ENCODE data around the gene KLHL29.

Gene KLHL29

DNA sequence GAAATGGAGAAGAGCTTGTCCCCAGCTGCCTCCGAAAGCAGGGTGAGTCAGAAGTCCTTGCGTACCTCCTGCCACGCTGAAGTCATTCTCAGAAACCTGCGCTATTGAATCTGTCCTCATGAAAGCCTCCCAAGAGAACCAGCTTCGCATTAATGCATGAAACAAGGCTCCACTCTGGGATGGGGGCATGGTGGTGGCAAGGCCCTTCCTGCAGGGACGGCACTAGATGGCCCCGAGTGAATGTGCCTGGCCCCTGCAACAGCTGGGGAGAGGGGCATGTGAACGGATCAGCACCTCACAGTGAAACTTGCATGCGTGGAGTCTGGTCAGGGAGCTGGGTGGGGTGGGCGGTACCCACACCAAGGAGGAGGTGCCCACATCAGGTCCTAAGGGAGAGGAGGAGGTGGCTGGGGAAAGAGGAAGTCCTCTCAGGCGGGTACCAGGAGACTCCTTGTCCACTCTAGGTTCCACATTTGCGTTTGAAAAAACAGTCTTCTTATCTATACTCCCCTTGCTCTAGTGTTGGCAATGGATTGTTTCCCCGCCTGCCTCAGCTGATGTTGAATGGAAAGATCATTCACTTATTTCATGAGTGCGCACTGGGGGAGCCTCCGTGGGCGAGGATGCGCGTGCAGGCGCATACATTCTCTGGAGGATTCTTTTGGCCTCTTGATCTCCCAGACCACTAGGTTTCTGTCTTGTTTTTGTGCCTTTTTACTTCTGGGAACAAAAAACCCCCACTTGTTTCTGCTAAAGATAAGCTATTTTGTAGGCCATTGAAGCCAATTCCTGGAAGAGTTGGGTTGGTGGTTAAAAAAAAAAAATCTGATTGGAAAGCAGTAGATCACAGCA, 104.7 kb downstream of the KLHL29 start:
- Histone ChIP-seq H3K27me3 (ENCODE audit: control insufficient read depth, insufficient read depth, low read length) (no peaks in the 10 kb centered on the region), H3K36me3 (ENCODE audit: control insufficient read depth, insufficient read depth, low read length) (no peaks in the 10 kb centered on the region), H3K9ac (ENCODE audit: low read length) (no peak overlapping the region), H3K4me3 (ENCODE audit: low read length) (no peak overlapping the region), H3K27ac (ENCODE audit: low read depth, low read length) (no peak overlapping the region), H3K4me1 (ENCODE audit: control insufficient read depth, insufficient read depth, low read length) (peaks cover 5% of the 10 kb centered on the region)

- no peak overlapping the region for H3K9ac ChIP-seq (ENCODE audit: low read length)
- H3K4me1 ChIP-seq (ENCODE audit: control insufficient read depth, insufficient read depth, low read length) = peaks cover 3% of the 10 kb centered on the region
- H3K4me3 ChIP-seq (ENCODE audit: low read length) = no peak overlapping the region
- no peak overlapping the region for H3K27ac ChIP-seq (ENCODE audit: low read depth, low read length)
- H3K36me3 ChIP-seq (ENCODE audit: control insufficient read depth, insufficient read depth, low read length) = no peaks in the 10 kb centered on the region
- no peaks in the 10 kb centered on the region for H3K27me3 ChIP-seq (ENCODE audit: control insufficient read depth, insufficient read depth, low read length)
These were observed 106.8 kb downstream of the KLHL29 start for GRCh38 chr2:23491591-23492336.

DNA sequence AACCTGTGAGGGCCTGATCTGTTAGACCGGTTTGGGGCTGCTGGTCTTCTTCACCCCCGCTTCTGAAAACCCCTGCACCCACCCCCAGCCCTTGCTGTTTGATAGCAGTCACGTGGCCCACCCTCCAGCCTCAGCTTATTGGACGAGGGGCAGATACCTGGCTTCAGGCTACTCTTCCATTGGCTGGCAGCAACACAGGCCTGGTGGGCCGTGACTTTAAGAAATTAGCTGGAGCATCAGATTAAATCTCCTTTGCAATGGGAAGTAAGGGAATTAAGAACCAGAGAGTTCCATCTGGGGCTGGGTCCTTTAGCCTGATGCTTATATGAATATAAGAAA, 107.3 kb downstream of the KLHL29 start:
- H3K27ac ChIP-seq (ENCODE audit: low read depth, low read length) = no peak overlapping the region
- no peak overlapping the region for H3K4me3 ChIP-seq (ENCODE audit: low read length)
- no peaks in the 10 kb centered on the region for H3K27me3 ChIP-seq (ENCODE audit: control insufficient read depth, insufficient read depth, low read length)
- no peaks in the 10 kb centered on the region for H3K4me1 ChIP-seq (ENCODE audit: control insufficient read depth, insufficient read depth, low read length)
- H3K36me3 ChIP-seq (ENCODE audit: control insufficient read depth, insufficient read depth, low read length) = no peaks in the 10 kb centered on the region
- H3K9ac ChIP-seq (ENCODE audit: low read length) = no peak overlapping the region

DNA sequence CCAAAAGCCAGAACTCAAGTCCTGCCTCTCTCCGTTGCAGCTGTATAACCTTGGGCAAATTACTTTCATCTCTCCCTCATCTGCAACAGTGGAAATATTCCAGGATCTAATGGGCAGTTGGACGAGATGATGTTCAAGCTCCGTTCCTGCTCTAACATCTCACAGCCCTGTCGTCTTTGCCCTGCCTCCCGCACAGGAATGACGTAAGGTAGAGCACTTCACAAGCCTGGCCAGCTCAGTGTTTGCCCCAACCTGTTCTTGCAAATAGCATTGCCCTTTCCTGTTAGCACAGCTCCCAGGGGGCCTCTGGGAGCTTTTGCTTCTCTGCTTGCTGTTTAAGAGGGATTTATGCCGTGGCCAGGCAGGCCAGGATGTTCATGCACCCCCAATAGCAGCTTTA, 107.9 kb downstream of the KLHL29 start:
- H3K36me3 ChIP-seq (ENCODE audit: control insufficient read depth, insufficient read depth, low read length) = no peaks in the 10 kb centered on the region
- H3K27me3 ChIP-seq (ENCODE audit: control insufficient read depth, insufficient read depth, low read length) = no peaks in the 10 kb centered on the region
- H3K4me1 ChIP-seq (ENCODE audit: control insufficient read depth, insufficient read depth, low read length) = no peaks in the 10 kb centered on the region
- no peak overlapping the region for H3K27ac ChIP-seq (ENCODE audit: low read depth, low read length)
- no peak overlapping the region for H3K4me3 ChIP-seq (ENCODE audit: low read length)
- H3K9ac ChIP-seq (ENCODE audit: low read length) = no peak overlapping the region

DNA sequence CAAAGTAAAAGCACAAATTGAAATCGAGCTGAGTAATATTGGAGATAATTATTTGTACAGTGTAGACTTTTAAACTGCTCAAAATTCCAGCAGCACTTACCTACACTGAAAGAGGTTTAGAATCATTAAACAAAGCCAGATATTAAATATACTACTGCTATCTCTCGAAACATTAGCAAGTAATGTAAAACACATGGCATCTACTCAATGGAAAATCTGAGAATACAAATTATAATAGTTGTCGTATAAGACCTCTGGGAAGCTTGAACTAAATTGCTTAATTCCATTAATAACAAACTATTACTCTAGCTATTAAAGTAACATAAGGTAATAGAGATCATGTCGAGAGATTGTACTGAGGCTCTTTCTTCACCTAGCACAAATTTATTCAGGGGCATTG, 108.9 kb downstream of the KLHL29 start:
- Histone ChIP-seq H3K4me3 (ENCODE audit: low read length) (no peak overlapping the region), H3K4me1 (ENCODE audit: control insufficient read depth, insufficient read depth, low read length) (no peaks in the 10 kb centered on the region), H3K36me3 (ENCODE audit: control insufficient read depth, insufficient read depth, low read length) (no peaks in the 10 kb centered on the region), H3K27me3 (ENCODE audit: control insufficient read depth, insufficient read depth, low read length) (no peaks in the 10 kb centered on the region), H3K27ac (ENCODE audit: low read depth, low read length) (no peak overlapping the region), H3K9ac (ENCODE audit: low read length) (no peak overlapping the region)

- Histone ChIP-seq H3K27ac (ENCODE audit: low read depth, low read length) (no peak overlapping the region), H3K4me3 (ENCODE audit: low read length) (no peak overlapping the region), H3K27me3 (ENCODE audit: control insufficient read depth, insufficient read depth, low read length) (no peaks in the 10 kb centered on the region), H3K36me3 (ENCODE audit: control insufficient read depth, insufficient read depth, low read length) (no peaks in the 10 kb centered on the region), H3K9ac (ENCODE audit: low read length) (no peak overlapping the region), H3K4me1 (ENCODE audit: control insufficient read depth, insufficient read depth, low read length) (no peaks in the 10 kb centered on the region)
These were observed 109.3 kb downstream of the KLHL29 start for GRCh38 chr2:23494286-23494685.

- Histone ChIP-seq H3K27me3 (ENCODE audit: control insufficient read depth, insufficient read depth, low read length) (no peaks in the 10 kb centered on the region), H3K9ac (ENCODE audit: low read length) (no peak overlapping the region), H3K4me3 (ENCODE audit: low read length) (no peak overlapping the region), H3K27ac (ENCODE audit: low read depth, low read length) (no peak overlapping the region), H3K36me3 (ENCODE audit: control insufficient read depth, insufficient read depth, low read length) (no peaks in the 10 kb centered on the region), H3K4me1 (ENCODE audit: control insufficient read depth, insufficient read depth, low read length) (no peaks in the 10 kb centered on the region)
These were observed 110.7 kb downstream of the KLHL29 start for GRCh38 chr2:23495661-23496114.

- H3K9ac ChIP-seq (ENCODE audit: low read length) = no peak overlapping the region
- H3K4me3 ChIP-seq (ENCODE audit: low read length) = no peak overlapping the region
- H3K36me3 ChIP-seq (ENCODE audit: control insufficient read depth, insufficient read depth, low read length) = no peaks in the 10 kb centered on the region
- H3K27ac ChIP-seq (ENCODE audit: low read depth, low read length) = no peak overlapping the region
- H3K4me1 ChIP-seq (ENCODE audit: control insufficient read depth, insufficient read depth, low read length) = no peaks in the 10 kb centered on the region
- H3K27me3 ChIP-seq (ENCODE audit: control insufficient read depth, insufficient read depth, low read length) = no peaks in the 10 kb centered on the region
These were observed 111.5 kb downstream of the KLHL29 start for GRCh38 chr2:23496456-23496855.

DNA sequence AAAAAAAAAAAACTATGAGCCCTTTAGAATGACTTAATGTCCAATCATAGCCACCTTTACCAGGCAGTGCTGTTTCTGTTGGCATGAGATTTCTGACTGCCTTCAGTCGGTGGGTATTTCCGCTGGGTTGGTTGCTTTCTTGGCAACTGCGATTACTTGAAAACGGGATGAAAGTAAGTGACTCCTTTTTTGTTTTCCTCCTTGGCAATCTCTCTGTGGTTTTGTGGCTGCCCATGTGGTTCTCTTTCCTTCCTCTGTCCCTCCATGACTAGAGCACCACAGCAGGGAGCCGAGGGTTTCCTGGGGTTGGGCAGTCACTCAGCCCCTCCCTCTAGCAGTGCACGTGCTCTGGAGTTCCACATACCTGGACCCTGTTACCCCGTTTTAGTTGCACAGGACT, 112.1 kb downstream of the KLHL29 start:
- no peaks in the 10 kb centered on the region for H3K27me3 ChIP-seq (ENCODE audit: control insufficient read depth, insufficient read depth, low read length)
- H3K36me3 ChIP-seq (ENCODE audit: control insufficient read depth, insufficient read depth, low read length) = no peaks in the 10 kb centered on the region
- H3K9ac ChIP-seq (ENCODE audit: low read length) = no peak overlapping the region
- no peak overlapping the region for H3K27ac ChIP-seq (ENCODE audit: low read depth, low read length)
- no peaks in the 10 kb centered on the region for H3K4me1 ChIP-seq (ENCODE audit: control insufficient read depth, insufficient read depth, low read length)
- no peak overlapping the region for H3K4me3 ChIP-seq (ENCODE audit: low read length)

DNA sequence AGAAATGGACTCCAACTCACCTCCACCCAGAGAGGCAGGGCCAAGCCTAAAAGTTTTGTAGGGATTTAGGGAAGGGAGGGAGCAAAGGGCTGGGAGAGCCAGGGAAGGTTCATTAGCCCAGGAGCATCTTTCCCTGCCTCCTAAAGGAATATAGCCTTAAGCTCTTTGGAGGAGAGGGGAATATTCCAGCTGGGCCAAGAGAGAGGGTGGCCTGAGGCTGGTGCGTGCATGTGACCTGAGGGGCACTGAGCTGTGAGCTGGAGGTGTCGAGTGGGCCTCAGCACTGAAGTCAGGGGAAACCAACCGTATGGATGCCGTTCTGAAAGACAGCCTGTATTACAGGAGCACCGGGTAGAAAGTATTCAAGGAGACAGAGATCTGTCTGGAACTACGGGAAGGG, 112.6 kb downstream of the KLHL29 start:
- no peaks in the 10 kb centered on the region for H3K27me3 ChIP-seq (ENCODE audit: control insufficient read depth, insufficient read depth, low read length)
- no peak overlapping the region for H3K9ac ChIP-seq (ENCODE audit: low read length)
- no peak overlapping the region for H3K4me3 ChIP-seq (ENCODE audit: low read length)
- H3K4me1 ChIP-seq (ENCODE audit: control insufficient read depth, insufficient read depth, low read length) = no peaks in the 10 kb centered on the region
- no peak overlapping the region for H3K27ac ChIP-seq (ENCODE audit: low read depth, low read length)
- no peaks in the 10 kb centered on the region for H3K36me3 ChIP-seq (ENCODE audit: control insufficient read depth, insufficient read depth, low read length)

GRCh38 chr2:23498943-23499342, 114.0 kb downstream of the KLHL29 start:
- H3K27me3 ChIP-seq (ENCODE audit: control insufficient read depth, insufficient read depth, low read length) = no peaks in the 10 kb centered on the region
- no peaks in the 10 kb centered on the region for H3K36me3 ChIP-seq (ENCODE audit: control insufficient read depth, insufficient read depth, low read length)
- no peak overlapping the region for H3K9ac ChIP-seq (ENCODE audit: low read length)
- H3K4me1 ChIP-seq (ENCODE audit: control insufficient read depth, insufficient read depth, low read length) = peaks cover 2% of the 10 kb centered on the region
- no peak overlapping the region for H3K27ac ChIP-seq (ENCODE audit: low read depth, low read length)
- no peak overlapping the region for H3K4me3 ChIP-seq (ENCODE audit: low read length)

DNA sequence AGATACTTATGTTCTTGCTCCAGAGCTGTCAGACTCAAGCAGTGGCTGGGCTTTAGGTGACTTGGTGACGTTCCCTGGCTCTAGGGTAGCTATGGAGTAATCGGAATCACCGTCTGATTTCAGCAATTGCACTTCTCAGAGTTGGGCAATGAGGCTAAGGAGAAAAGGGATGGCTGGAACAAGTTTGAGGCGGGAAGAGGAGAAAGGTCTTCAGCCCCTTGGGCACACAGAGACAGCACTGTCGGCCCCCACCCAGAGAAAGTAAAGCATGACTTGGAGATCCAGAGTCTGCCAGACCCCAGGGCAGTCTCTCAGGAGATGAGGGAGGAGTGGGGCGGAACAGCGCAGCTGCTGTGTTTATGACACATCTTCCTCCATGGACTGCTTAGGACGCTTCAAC, 114.5 kb downstream of the KLHL29 start:
- no peak overlapping the region for H3K27ac ChIP-seq (ENCODE audit: low read depth, low read length)
- H3K9ac ChIP-seq (ENCODE audit: low read length) = no peak overlapping the region
- H3K4me3 ChIP-seq (ENCODE audit: low read length) = no peak overlapping the region
- peaks cover 2% of the 10 kb centered on the region for H3K4me1 ChIP-seq (ENCODE audit: control insufficient read depth, insufficient read depth, low read length)
- no peaks in the 10 kb centered on the region for H3K36me3 ChIP-seq (ENCODE audit: control insufficient read depth, insufficient read depth, low read length)
- H3K27me3 ChIP-seq (ENCODE audit: control insufficient read depth, insufficient read depth, low read length) = no peaks in the 10 kb centered on the region

DNA sequence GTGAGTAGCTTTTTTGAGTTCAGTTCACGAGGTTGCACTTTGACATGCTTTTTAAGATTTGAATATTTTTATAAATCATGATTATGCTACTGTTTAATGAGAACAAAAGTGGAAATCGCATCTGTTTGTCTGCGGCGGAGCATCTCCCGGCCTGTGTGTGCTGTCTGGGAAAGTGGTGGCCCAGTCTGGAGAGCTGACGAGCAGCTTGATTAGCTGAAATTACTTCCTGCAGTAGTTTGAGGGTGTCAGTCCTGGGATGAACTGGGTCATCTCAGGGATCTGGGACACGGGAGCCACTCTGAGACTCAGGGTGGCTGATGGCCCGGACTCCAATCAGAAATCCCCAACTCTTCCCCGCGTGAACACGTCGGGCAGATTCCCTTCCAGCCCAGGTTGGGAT, 115.9 kb downstream of the KLHL29 start:
- no peak overlapping the region for H3K9ac ChIP-seq (ENCODE audit: low read length)
- no peak overlapping the region for H3K27ac ChIP-seq (ENCODE audit: low read depth, low read length)
- peaks cover 2% of the 10 kb centered on the region for H3K4me1 ChIP-seq (ENCODE audit: control insufficient read depth, insufficient read depth, low read length)
- H3K4me3 ChIP-seq (ENCODE audit: low read length) = no peak overlapping the region
- no peaks in the 10 kb centered on the region for H3K27me3 ChIP-seq (ENCODE audit: control insufficient read depth, insufficient read depth, low read length)
- H3K36me3 ChIP-seq (ENCODE audit: control insufficient read depth, insufficient read depth, low read length) = no peaks in the 10 kb centered on the region
